Stimulated activated CD4-positive, alpha-beta T cell treated with anti-CD3 and anti-CD28 coated beads, Interleukin-12 subunit alpha, Interleukin-12 subunit beta, amount 100 ng/mL, for 4 hours (primary cell): Measurements from ENCODE around the gene PLD5.

Source experiments
- DNase-seq: peaks from one replicate; pipeline ENCODE4 v3.0.0-alpha.2; 2020

Gene PLD5

GRCh38 chr1:242524571-242525359 lies at the start of gene PLD5:
Gene PLD5, minus strand, starts transcription at chr1:242524697.
- no peak for DNase-seq

- DNase-seq, result no peak
These were observed 45.4 kb upstream of the PLD5 start for GRCh38 chr1:242569867-242570266.

GRCh38 chr1:242568666-242569065 lies 44.2 kb upstream of the PLD5 start:
- no peak for DNase-seq

DNA sequence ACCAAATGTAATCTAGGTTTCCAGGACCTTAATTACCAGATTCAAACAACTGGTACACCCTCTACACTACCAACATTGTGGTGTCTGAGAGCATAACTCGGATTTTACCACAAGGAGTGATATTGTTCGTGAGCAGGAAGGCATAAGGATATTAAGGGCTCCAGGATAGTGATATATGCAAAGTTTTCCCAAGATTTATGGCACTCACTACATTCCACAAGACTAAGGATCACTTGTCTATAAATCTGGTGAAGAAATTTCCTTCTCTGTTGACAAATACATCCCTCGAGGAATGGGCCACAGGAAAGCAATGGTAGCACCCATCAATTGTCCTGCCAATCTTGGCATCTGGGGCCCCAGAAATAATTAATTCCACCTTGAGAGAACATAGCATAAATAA lies 43.1 kb upstream of the PLD5 start:
- DNase-seq, result no peak

- DNase-seq, result no peak
These were observed 32.3 kb upstream of the PLD5 start for GRCh38 chr1:242556759-242557158.

- DNase-seq, result no peak
These were observed 31.8 kb upstream of the PLD5 start for GRCh38 chr1:242556276-242556675.

- no peak for DNase-seq
These were observed 30.1 kb upstream of the PLD5 start for GRCh38 chr1:242554577-242554976.

DNA sequence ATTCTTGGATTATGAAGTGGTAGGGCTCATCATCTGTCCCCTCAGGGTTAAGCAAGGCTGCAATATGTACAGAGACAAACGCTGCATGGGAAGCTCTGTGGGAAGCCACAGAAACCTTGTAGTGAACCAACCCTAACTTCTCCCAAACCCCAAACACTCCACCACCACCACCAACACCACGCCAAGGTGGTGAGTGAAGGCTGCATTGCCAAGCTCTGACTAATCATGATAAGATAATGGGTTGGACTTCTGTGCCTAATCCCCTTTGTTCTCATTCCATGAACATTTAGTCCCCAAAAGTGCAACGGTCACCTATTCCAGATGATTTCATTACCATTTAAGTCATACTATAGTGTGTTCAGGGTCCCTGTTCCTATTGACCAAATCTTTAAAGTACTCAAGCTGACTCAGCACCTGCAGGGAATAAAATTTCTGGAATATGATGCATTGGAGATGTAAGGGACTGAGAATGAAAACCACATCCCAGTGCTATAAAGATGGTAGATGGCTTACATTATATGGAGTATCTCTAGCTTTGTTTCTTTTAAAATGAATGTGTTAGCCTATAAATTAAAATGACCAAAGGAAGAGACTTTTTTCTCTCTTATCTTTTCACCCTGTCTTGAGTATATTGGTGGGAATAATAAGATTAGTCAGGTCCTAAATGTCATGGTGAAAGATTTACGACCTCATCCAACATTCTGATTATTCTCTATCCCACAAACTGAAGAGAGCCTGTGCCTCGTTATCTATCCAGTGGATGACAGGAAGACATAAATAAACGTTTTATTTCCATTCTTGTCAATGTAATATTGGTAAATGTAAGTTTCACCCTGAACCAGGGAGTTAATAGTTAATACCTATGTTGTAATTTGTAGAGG lies 22.6 kb upstream of the PLD5 start:
- DNase-seq, result no peak

- no peak for DNase-seq
These were observed 21.9 kb upstream of the PLD5 start for GRCh38 chr1:242546441-242546840.

DNA sequence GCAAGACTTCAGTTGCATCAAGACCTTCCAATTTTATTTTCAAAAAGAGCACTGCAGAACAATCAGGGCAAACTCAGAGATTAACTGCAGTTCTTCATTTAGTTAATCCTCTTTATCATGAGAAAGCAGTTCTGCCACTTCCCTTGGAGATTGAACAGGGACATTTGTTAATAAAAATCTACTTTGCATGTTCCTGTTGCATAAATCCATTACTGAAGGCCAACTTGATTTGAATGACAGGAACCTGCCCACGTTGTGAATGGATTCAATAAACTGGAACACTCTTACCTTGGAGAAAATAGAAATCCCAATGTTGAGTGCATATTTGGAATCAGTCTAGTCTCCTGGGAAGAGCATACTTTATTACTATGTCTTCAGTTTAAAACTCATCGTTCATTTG lies 19.6 kb upstream of the PLD5 start:
- DNase-seq, result no peak

GRCh38 chr1:242542271-242542670 lies 17.8 kb upstream of the PLD5 start:
- no peak for DNase-seq

DNA sequence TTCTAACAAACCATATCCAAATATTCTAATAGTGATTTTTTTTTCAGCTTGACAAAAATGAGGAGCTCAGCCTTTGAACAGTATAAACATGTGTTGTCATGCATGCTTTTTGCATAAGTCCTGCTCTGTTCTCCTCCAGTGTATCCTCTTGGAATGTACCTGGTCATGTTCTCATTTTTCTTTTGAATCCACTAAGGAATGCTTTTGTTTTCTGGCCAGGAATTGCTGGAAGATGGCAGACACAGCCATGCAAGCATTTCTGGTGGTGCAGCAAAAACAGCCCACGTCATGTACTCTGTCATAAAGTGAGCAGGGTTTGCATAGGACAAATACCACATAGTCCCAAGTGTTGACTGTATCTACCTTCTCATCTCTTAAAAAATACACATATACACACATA lies 11.5 kb upstream of the PLD5 start:
- no peak for DNase-seq

DNA sequence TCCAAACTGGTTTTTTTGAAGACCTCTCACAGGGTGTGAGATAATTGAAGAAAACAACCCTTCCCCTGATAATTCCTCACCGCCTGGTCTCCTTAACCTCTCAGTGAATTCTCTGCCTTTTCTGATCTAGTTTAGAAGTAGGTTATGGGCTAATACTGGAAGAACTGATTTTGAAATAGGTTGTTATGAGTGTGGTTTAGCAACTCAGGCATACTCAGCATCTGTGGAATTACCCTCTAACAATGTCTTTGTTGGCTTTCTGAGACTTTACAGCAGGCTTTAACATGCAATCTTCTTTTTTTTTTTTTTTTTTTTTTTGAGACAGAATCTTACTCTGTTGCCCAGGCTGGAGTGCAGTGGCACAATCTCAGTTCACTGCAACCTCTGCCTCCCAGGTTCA lies 10.3 kb upstream of the PLD5 start:
- no peak for DNase-seq

DNA sequence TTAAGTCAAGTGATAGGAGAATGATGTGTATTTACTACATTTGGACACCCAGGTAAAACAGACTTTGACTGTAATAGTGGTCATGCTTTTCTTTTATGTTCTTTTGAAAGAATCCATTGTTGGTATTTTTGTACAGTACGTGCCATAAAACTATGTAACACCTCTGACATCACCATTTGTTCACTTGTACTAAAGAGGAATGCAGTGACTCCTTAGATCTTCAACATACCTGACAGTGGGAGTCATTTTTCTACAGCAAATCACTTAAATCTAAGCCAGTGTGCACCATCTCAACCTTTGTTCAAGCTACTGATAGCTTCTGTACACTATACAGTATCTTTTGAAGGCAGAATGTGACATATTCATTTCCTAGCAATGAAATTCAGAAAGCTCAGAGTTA lies 6.3 kb upstream of the PLD5 start:
- DNase-seq, result no peak

DNA sequence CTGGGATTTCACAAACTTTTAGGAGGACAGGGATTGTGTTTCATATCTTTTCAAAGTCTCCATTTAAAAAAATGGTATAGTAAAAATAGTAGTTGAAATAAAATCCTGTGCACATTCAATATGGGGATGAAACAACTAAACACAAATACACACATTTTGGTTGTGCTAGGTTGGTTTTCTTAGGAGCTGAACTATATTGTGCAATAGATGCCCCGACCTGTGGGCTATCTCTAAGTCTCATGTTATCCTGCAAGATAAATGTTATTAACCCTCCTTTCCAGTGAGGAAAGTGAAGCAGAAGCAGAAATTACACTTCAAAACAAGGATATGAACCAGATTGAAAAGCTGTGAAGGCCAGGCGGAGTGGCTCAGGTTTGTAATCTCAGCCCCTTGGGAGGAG lies 1.3 kb upstream of the PLD5 start:
- no peak for DNase-seq

DNA sequence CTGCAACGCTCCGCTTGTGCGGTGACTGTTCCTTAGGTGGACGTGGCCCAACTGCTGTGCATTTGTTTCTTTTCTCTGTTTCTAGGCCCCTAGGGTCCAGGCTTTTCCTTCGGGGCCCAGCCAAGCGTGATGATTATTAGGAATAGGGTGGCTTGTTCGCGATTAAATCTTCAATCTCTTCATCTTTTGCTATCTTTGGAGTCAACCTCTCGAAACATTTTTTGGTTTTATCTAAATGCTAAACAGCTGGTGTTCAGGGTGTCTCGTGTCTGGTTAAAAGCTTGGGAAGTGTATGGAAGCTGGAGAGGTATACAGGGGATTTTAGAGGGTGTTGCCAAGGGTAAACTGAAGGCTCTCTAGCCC lies 844 bp upstream of the PLD5 start:
- DNase-seq, result no peak

GRCh38 chr1:242523719-242524570 lies 552 bp downstream of the PLD5 start:
- DNase-seq, result no peak

- DNase-seq, result no peak
These were observed 1.3 kb downstream of the PLD5 start for GRCh38 chr1:242522996-242523718.

GRCh38 chr1:242522304-242522945 lies 2.1 kb downstream of the PLD5 start:
- no peak for DNase-seq

- no peak for DNase-seq
These were observed 8.9 kb downstream of the PLD5 start for GRCh38 chr1:242515555-242515954.

GRCh38 chr1:242506724-242507123 lies 17.8 kb downstream of the PLD5 start:
- DNase-seq, result no peak

GRCh38 chr1:242489545-242489944 lies 35.0 kb downstream of the PLD5 start:
- no peak for DNase-seq
